Skin epidermis (tissue), 12 donors: ENCODE results near the gene SERBP1.
"Not testable (repeated sequence)": the region's sequence is repeated elsewhere in the genome, so short reads cannot be mapped to it uniquely, and the experiment has no call there.

Experiments used
- H3K27ac ChIP-seq, 21 experiments: fragments of 200-600 bp; sonication (generic) in 11 of 21; one replicate each; pipeline ENCODE4 v1.5.0; 2020; ENCODE audit warnings: mild to moderate bottlenecking in 3 of 21, inconsistent platforms in 2 of 21, moderate library complexity in 2 of 21
- H3K4me3 ChIP-seq, 7 experiments: fragments of 200-600 bp; sonication (generic) in 2 of 7; one replicate each; pipeline ENCODE4 v1.5.0; 2020; ENCODE audit warnings: inconsistent platforms in 2 of 7, mild to moderate bottlenecking in 2 of 7, moderate library complexity in 1 of 7

SERBP1 gene

GRCh38 chr1:67415041-67415440 is 15.2 kb downstream of the SERBP1 start:
- H3K4me3 ChIP-seq: no peak overlapping the region
- H3K27ac ChIP-seq: no peak overlapping the region

DNA sequence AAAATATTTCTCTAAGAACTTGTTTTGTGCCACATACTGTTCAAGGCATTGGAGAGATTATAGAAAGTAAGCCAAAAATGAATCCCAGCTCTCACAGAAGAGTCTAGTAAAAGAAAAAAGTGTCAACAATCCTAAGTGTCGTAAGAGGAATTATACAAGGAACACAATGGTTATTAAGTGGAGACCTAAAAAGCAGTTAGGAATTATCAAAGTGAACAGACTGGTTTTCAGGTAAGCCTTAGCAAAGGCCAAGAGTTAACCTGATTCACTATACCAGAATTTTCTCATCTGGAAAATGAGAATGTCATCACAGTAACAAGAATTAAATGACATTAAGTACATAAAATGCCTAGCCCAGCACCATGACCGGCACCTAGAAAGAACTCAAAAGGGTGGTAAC is 15.6 kb downstream of the SERBP1 start:
- Histone ChIP-seq H3K4me3 (no peak overlapping the region), H3K27ac (no peak overlapping the region)

- H3K4me3 ChIP-seq, H3K27ac ChIP-seq: not testable (repeated sequence)
These were observed 17.1 kb downstream of the SERBP1 start for GRCh38 chr1:67413101-67413500.

DNA sequence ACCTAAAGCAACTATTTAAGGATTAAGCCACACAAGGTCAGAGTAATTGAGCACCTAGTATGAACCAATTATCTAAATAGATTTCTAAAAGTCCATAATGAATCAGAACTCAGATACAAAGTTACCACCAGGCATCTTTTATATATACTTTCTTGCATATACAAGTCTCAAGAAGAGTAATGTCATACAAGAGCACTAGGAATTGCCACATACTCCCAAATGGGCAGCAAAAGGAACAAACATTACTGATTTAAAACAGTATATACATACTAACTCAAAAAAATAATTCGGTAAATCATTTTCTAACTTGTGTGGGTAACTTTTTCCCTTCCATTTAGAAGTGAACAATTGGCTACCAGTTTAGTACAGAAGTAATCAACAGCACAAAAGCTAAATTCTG is 22.1 kb downstream of the SERBP1 start:
- no peak overlapping the region for H3K27ac ChIP-seq
- H3K4me3 ChIP-seq: no peak overlapping the region

GRCh38 chr1:67407498-67407897 is 22.7 kb downstream of the SERBP1 start:
- no peak overlapping the region for H3K27ac ChIP-seq

DNA sequence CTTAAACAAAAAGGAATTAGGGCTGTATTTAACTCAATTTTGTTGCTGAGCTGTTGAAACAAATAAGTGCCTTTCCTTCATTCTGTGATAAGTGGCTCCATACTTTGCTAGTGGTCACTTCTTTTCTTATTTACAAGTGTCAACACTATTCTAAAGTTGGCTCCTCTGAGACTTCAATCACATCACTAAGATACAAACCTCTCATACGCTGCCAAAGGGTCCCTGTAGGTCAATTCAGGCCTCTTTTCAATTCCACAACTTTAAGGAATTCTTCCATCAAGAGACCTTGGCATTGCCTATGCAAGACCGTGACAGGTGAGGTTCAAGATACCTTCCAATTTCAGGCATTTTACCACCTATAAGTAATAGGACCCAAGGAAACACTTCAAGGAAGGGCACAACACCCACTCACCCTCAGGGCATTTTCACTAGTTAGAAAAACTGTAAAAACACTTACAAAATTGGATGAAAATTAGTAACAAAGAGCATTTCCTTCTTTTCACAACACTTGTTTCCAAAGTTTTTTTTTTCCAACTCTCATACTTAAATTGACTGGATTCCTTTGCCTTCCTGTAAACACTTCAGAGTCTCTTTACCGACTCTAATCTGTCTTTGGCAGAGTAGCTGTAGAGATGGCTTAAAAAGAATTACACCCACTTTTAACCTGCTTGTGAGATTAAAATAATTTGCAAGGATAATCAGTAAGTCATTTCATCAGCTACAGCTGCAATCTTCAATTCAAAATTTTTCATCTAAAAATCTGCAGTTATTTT is 24.5 kb downstream of the SERBP1 start:
- H3K27ac ChIP-seq: peak overlapping the region in 1 of 21 experiments; percentile 10
- H3K4me3 ChIP-seq: no peak overlapping the region

More at GRCh38 chr1:67407498-67407897, 22.7 kb downstream of the SERBP1 start:
- H3K4me3 ChIP-seq: no peak overlapping the region

GRCh38 chr1:67404212-67404620 is 26.0 kb downstream of the SERBP1 start:
- Histone ChIP-seq H3K4me3 (no peak overlapping the region), H3K27ac (no peak overlapping the region)

DNA sequence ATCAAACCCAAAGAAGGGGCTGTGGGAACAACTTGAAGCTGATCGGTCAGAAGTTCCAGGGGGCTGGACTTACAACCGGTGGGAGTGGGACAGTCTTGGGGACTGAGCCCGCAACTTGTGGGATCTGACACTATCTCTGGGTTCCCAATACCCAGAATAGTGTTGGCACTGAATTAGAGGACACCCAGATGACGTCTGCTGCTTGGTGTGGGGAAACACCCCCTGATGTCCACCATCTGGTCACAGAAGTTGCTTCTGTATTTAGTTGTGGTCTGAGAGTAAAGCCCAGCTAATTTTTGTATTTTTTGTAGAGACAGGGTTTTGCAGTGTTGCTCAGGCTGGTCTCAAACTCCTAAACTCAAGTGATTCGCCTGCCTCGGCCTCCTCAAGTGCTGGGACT is 28.8 kb downstream of the SERBP1 start:
- Histone ChIP-seq H3K4me3 (no peak overlapping the region), H3K27ac (no peak overlapping the region)

DNA sequence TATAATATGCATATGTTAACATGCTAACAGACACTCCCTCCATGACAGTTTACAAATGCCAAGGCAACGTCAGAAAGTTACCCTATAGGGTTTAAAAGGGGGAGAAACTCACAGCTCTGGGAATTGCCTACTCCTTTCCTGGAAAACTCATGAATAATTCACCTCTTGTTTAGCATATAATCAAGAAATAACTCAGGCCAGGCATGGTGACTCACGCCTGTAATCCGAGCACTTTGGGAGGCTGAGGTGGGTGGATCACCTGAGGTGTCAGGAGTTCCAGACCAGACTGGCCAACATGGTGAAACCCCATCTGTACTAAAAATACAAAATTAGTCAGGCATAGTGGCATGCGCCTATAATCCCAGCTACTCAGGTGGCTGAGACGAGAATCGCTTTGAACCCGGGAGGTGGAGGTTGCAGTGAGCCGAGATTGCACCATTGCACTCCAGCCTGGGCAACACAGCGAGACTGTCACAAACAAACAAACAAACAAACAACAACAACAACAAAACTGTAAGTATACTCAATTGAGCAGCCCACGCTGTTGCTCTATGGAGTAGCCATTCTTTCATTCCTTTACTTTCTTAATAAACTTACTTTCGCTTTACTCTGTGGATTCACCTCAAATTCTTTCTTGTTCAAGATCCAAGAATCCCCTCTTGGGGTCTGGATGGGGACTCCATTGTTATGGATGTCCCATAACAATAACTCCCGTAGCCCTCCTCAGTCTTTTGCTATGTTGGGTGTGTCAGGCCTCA is 30.0 kb downstream of the SERBP1 start:
- not testable (repeated sequence) for H3K27ac ChIP-seq, H3K4me3 ChIP-seq

DNA sequence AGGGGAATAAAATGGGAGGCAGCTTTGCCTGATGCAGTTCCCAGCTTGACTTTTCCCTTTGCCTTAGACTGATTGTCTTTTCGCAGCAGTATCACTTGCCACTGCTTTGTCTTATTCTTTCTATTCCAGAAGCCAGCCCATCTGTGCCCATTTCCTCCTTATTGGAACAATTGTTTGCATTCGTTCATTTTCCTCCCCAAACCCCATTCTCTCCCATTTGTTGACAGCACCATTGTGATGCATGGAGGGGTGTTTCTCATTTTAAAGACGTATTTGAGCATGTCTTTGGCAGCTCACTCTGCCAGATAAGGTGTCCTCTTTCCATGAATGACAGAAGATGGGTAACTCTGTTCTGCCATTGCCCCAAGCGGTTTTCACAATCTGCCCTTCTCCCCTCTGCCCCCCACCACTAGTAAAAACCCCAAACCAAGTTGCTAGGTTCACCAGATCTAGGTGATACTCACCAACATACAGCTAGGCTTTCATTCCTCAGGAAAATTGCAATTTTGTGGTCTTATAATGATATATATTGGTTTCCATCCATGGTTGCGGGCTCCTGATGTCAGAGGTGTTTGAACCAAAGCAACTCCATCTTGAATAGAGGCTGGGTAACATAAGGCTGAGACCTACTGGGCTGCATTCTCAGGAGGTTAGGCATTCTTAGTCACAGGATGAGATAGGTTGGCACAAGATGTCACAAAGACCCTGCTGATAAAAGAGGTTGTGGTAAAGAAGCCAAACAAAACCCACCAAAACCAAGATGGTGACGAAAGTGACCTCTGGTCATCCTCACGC is 30.8 kb downstream of the SERBP1 start:
- H3K27ac ChIP-seq: no peak overlapping the region
- no peak overlapping the region for H3K4me3 ChIP-seq

DNA sequence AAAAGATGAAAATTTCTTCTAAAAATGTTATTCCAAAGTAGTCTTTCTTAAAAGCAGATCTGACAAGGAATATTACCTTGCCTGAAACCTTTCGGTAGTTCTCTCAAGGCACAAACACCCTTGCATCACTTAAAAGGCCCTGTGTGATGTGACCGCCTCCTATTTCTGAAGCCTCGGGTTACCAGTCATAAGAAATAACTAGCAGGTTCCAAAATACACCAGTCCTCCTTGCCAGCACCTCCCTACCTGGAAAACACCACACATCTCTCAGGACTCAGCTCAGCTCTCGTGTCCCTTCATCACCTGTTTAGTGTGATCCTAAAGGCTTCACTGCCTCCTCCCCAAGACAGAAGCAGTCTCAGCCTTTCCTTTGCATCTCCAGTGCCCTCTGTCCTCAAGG is 35.7 kb downstream of the SERBP1 start:
- H3K4me3 ChIP-seq: no peak overlapping the region
- no peak overlapping the region for H3K27ac ChIP-seq

DNA sequence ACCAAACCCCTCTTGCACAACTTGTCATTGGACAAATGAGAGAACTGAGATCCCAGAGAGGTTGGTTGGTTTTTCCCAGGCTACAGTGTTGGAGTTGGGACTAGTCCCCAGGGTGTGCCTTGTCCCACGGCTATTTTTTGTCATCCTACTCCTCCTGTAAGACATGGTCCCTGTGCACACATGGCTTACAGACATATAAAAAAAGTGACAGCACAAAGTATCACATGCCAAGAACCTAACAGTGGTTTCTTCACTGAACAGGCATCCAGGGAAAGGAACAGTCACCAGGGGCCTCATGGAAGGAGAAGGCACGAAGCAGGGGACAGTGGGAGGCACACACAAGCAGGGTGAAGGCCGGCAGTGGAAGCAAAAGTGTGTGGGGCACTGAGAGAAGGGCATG is 36.5 kb downstream of the SERBP1 start:
- H3K27ac ChIP-seq: peak overlapping the region in 4 of 21 experiments; percentile 0 to 16 (median 9)

DNA sequence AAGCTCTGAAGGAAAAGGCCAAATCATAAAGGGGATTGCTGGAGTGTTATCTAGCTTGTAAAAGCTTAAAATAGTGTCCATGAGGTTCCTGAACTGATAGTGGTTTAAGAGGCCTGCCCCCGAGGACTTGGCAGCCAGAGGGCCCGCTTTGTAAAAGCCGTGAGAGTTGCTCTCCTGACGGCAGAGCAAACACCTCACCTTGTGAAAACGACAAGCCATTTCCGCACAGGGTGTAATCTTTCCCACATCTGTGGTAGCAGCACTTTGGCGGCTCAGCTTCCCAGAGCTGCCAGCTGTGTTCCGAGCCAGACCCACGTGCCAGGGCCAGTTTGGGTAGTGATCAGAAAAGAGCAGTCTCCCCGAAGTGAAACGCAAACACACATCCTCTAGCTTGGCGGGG is 37.0 kb downstream of the SERBP1 start:
- H3K4me3 ChIP-seq: no peak overlapping the region
- peak overlapping the region in 5 of 21 experiments; percentile 0 to 50 (median 13) for H3K27ac ChIP-seq

More for the DNA sequence above, 36.5 kb downstream of the SERBP1 start:
- no peak overlapping the region for H3K4me3 ChIP-seq

DNA sequence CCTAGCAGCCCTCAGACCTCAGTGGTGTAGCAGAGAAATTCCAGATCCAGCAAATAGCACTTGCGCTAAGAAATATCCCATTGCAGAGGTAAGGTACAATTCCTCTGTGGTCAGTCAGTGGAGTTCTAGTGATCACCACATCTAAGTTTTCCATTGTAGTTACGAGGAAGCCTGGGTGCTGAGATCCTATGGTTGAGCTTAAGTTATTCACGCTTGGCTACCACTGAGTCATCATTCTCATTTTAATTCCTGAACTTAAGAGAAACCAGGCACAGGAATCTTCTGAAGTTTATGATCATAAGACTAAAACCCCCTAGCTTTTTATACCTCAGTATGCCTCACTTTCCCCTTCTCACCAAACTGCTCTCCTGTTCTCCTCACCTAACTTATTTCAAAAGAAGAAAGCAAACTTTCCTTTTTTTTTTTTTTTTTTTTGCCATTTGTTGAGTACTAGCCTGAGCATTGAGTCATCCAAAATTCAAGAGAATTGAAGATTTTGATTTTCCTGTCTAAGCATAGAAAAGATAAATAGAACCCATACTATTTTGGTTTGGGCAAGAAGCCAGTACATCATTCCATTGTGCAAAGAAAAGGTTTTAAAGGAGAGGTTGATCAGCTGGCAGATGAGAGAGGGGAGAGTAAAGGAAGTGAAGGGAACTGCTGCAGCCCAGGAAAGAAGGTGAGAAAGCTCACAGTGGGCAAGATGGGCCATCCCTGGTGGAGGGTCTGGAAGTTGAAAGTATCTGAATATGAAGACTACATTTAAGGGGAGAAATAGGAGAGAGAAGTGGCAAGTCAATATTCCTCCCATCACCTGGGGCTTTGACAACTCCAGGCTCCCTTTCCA is 39.9 kb downstream of the SERBP1 start:
- H3K27ac ChIP-seq: no peak overlapping the region

DNA sequence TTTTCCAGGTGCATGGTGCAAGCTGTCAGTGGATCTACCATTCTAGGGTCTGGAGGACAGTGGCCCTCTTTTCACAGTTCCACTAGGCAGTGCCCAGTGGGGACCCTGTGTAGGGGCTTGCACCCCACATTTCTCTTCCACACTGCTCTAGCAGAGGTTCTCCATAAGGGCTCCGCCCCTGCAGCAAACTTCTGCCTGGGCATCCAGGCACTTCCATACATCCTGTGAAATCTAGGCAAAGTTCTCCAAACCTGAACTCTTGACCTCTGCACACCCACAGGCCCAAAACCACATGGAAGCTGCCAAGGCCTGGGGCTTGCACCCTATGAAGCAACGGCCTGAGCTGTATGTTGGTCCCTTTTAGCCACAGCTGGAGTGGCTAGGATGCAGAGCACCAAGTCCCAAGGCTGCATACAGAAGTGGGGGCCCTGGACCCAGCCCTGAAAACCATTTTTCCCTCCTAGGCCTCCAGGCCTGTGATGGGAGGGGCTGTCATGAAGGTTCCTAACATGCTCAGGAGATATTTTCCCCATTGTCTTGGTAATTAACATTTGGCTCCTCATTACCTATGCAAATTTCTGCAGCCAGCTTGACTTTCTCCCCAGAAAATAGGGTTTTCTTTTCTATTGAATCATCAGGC is 46.1 kb downstream of the SERBP1 start:
- Histone ChIP-seq H3K27ac (no peak overlapping the region), H3K4me3 (no peak overlapping the region)

More for the DNA sequence above, 39.9 kb downstream of the SERBP1 start:
- no peak overlapping the region for H3K4me3 ChIP-seq

DNA sequence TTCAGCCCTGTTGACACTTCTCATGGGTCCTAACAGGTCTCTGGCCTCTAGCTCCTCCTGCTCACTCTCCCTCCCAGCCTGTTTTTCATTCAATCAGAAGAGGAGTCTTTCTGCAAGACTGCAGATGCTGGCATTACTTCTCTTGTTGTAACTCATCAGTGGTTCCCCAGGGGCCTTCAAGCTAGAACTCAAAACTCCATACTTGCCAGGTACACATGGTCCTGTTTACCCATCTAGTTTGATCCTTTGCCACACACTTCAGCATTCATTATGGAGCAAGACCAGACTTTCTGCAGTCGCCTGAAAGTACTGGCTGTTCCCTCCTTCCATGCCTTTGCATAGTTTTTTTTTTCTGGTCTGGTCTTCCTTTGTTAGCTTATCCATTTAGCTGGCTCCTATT is 47.9 kb downstream of the SERBP1 start:
- Histone ChIP-seq H3K27ac (no peak overlapping the region), H3K4me3 (no peak overlapping the region)

DNA sequence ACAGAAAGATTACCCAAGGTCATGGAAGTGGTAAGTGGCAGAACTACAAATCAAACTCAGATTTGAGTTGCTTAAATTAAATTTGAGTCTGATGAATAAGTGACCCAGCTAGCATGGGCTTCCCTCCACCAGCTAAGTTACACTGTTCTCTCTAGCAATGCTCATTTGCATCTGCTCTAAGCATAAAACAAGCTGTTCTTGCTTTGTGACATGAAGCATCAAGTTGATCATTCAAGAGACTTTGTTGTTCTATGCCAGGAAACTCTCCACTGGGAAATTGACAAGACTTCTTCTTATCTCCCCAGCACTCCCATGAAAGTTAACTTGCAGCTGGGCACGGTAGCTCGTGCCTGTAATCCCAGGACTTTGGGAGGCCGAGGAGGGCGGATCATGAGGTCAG is 49.0 kb downstream of the SERBP1 start:
- H3K27ac ChIP-seq: no peak overlapping the region
- H3K4me3 ChIP-seq: no peak overlapping the region

- Histone ChIP-seq H3K4me3 (no peak overlapping the region), H3K27ac (peak overlapping the region in 1 of 21 experiments; percentile 31)
These were observed 52.9 kb downstream of the SERBP1 start for GRCh38 chr1:67377253-67377652.

GRCh38 chr1:67376381-67376780 is 53.8 kb downstream of the SERBP1 start:
- H3K27ac ChIP-seq: peak overlapping the region in 1 of 21 experiments; percentile 31
- no peak overlapping the region for H3K4me3 ChIP-seq
